Right lobe of liver (tissue), 4 donors: Measurements from ENCODE around the gene METTL26.

Experiments used
- POLR2A ChIP-seq: fragments of 450-650 bp; IDR thresholded peaks from one replicate; pipeline ENCODE4 v1.6.1; 2017; ENCODE audit warnings: antibody characterized with exemption, mild to moderate bottlenecking
- TF ChIP-seq, protein P1 (sequence below), 4 donors: fragments of 200-600 bp in 3 of 4; fragments of 450-650 bp in 1 of 4; IDR thresholded peaks; one replicate each; pipeline versions ENCODE4 v1.5.1 to v1.8.0; 2016 to 2022; ENCODE audit warnings: antibody characterized with exemption in 4 of 4, mild to moderate bottlenecking in 2 of 4
- donor health status: DM: no; HTN: no; CAD: no.
- donor health status: DM: no; HTN: no; CAD: no.
- donor health status: DM: no; HTN: yes; CAD: no.

DNA sequence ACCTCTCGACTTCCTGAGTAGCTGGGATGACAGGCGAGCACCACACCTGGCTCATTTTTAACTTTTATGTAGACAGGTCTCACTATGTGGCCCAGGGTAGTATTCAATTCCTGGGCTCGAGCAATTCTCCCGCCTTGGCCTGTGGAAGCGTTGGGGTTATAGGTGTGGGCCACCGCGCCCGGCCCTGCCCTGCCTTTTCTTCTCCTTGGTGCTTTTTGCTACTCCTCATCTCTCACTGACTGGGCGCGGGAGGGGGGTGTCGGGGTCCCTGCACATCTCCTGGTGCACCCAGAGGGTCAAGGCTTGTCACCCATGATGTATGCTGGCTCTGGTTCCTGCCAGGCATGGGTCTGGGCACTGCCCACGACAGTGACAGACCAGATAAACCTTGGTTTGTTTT is 8.5 kb upstream of the METTL26 start:
- TF ChIP-seq, protein P1, sequence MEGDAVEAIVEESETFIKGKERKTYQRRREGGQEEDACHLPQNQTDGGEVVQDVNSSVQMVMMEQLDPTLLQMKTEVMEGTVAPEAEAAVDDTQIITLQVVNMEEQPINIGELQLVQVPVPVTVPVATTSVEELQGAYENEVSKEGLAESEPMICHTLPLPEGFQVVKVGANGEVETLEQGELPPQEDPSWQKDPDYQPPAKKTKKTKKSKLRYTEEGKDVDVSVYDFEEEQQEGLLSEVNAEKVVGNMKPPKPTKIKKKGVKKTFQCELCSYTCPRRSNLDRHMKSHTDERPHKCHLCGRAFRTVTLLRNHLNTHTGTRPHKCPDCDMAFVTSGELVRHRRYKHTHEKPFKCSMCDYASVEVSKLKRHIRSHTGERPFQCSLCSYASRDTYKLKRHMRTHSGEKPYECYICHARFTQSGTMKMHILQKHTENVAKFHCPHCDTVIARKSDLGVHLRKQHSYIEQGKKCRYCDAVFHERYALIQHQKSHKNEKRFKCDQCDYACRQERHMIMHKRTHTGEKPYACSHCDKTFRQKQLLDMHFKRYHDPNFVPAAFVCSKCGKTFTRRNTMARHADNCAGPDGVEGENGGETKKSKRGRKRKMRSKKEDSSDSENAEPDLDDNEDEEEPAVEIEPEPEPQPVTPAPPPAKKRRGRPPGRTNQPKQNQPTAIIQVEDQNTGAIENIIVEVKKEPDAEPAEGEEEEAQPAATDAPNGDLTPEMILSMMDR (IDR thresholded peaks at IDR 0.05) = no peak
- TF ChIP-seq POLR2A = no peak
